Prostate gland (tissue), 2 donors: Measurements from ENCODE around the gene SFSWAP. TPM values are rescaled to one million over a fixed set of nuclear protein-coding genes. Genes with fewer than 3 reads are reported as not detected.
A peak's percentile ranks its signal among the peaks of the same experiment; 100 is the strongest.

ENCODE experiments used
- DNase-seq: peaks from one replicate; pipeline ENCODE4 v3.0.0-alpha.2; 2019; ENCODE audit warnings: low spot score
- H3K27ac ChIP-seq, 2 donors: fragments of 200-600 bp; sonication (generic); 2 replicates each; pipeline ENCODE4 v1.5.1; 2017 to 2019
- H3K27me3 ChIP-seq: fragments of 200-600 bp; sonication (generic); replicated peaks from 2 replicates; pipeline ENCODE4 v1.5.1; 2019; ENCODE audit not compliant: insufficient read depth
- H3K36me3 ChIP-seq, 2 donors: fragments of 200-600 bp; sonication (generic); 1 replicate in 1 of 2; 2 replicates in 1 of 2; pipeline versions ENCODE4 v1.5.1 to v1.8.1; 2017 to 2019
- H3K4me1 ChIP-seq: fragments of 200-600 bp; sonication (generic); replicated peaks from 2 replicates; pipeline ENCODE4 v1.5.1; 2019
- H3K4me3 ChIP-seq, 2 donors: fragments of 200-600 bp; sonication (generic); 2 replicates each; pipeline ENCODE4 v1.5.1; 2017 to 2019
- H3K9me3 ChIP-seq: fragments of 200-600 bp; sonication (generic); 2 replicates; pipeline ENCODE4 v1.5.1; 2017
- POLR2A ChIP-seq: fragments of 450-650 bp; IDR thresholded peaks from one replicate; pipeline ENCODE4 v1.6.1; 2016; ENCODE audit warnings: antibody characterized with exemption, mild to moderate bottlenecking
- POLR2AphosphoS5 ChIP-seq: sonication (generic); formaldehyde crosslinking; IDR thresholded peaks from one replicate; pipeline ENCODE4 v1.6.1; 2017; ENCODE audit warnings: antibody characterized with exemption
- WGBS: methylation state at CpG from one replicate; pipeline ENCODE4 v1.1.5; 2018; 5-methylcytosine and 5-hydroxymethylcytosine counted together
- intact Hi-C: fragments of 100-400 bp; cut with DNase I; formaldehyde crosslinking; loops from one replicate; pipeline ENCODE4 v1.14.2; 2022
- total RNA-seq, 2 donors: library from RNA; depleted of rRNA; stranded (reverse); fragments of >200 nt; gene quantifications; one replicate each; pipeline ENCODE4 v1.1.0, GENCODE V29; 2016
- TF ChIP-seq, protein P1 (sequence below), 4 experiments: fragments of 200-600 bp in 2 of 4; fragments of 450-650 bp in 2 of 4; sonication (generic) in 2 of 4; IDR thresholded peaks; 1 replicate in 3 of 4; 2 replicates in 1 of 4; pipeline ENCODE4 v1.5.1; 2016 to 2019; ENCODE audit warnings: antibody characterized with exemption in 4 of 4, mild to moderate bottlenecking in 2 of 4, moderate library complexity in 2 of 4

Gene SFSWAP
- total RNA-seq, 2 donors from 2014 or later = 24.5 to 53.9 TPM

DNA sequence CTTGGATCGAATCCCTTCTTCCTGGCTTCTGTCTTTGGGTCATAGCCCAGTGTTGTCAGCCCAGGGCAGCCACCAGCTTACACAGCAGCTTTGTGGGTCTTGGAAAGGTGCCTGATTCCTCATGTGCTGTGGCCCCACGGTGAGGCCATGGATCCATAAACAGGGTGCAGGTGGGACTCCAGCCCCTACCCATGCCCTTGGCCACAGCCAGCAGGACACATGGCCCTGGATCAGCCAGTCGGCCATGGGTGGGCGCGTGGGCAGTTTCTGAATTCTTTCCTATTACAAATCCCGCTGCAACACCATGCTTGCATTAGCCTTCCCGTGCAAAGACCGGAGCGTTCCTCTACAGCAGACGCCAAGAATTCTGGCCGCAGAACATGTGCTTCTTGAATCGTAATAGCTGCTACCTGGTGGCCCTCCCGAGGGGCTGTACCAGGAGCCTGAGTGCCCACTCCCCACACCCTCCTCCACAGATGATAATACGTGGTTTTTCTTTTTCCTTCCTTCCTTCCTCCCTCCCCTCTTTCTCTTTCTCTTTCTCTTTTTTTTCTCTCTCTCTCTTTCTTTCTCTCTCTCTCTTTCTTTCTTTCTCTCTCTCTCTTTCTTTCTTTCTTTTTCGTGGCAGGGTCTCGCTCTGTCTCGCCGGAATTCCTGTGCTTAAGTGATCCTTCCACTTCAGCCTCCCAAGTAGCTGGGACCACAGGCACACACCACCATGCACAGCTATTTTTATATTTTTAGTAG lies 114.4 kb downstream of the SFSWAP start:
- H3K27me3 ChIP-seq = no peaks in the 10 kb centered on the region
- intact Hi-C loops = no loop called here
- no peaks in the 10 kb centered on the region for H3K9me3 ChIP-seq
- no peaks in the 10 kb centered on the region for H3K36me3 ChIP-seq
- 52% methylated on average over 17 of the region's 18 CpGs for WGBS
- peaks cover 4% of the 10 kb centered on the region for H3K4me1 ChIP-seq
- DNase-seq = no peak
- no peak overlapping the region for H3K4me3 ChIP-seq
- no peak overlapping the region for H3K27ac ChIP-seq
- TF ChIP-seq, protein P1, sequence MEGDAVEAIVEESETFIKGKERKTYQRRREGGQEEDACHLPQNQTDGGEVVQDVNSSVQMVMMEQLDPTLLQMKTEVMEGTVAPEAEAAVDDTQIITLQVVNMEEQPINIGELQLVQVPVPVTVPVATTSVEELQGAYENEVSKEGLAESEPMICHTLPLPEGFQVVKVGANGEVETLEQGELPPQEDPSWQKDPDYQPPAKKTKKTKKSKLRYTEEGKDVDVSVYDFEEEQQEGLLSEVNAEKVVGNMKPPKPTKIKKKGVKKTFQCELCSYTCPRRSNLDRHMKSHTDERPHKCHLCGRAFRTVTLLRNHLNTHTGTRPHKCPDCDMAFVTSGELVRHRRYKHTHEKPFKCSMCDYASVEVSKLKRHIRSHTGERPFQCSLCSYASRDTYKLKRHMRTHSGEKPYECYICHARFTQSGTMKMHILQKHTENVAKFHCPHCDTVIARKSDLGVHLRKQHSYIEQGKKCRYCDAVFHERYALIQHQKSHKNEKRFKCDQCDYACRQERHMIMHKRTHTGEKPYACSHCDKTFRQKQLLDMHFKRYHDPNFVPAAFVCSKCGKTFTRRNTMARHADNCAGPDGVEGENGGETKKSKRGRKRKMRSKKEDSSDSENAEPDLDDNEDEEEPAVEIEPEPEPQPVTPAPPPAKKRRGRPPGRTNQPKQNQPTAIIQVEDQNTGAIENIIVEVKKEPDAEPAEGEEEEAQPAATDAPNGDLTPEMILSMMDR (IDR thresholded peaks at IDR 0.05) = no peak
- TF ChIP-seq POLR2AphosphoS5 = no peak

DNA sequence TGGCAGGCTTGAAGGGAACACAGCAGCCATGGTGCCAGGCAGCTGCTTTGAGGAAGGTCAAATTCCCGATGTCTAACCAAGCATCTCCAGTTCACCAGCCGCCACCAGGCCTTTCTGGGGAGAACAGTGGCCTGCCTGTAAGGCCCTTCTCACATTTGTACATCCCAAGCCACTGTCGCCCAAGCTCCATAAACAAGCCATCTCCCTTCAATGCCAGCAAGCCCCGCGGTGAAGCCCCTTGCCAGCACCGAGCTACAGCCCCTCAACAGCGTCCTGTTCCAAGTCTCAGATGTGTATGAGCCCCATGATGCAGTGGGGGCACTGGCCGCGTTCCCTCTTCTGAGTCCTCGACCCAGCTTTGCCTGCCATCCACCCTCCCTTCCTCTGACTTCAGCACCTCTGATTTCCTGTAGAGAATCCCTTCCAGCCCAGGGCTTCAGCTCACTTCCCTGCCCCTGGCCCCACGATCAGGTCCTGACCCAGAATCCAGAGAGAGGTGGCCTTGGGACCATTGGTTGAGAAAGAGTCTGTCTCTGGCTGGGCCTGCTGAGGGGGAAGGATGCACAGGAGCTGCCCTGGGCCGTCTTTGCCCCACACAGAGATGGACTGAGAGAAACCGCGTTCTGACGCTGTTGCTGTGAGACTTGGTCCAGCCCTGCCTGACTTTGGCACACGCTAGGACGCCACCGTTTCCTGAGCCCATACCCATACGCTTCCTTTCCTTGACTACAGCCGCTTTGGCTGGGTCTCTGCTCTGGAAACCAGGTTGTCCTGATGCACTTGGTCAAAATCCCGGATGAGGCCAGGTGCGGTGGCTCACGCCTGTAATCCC lies 115.4 kb downstream of the SFSWAP start:
- no peaks in the 10 kb centered on the region for H3K9me3 ChIP-seq
- H3K27me3 ChIP-seq = no peaks in the 10 kb centered on the region
- H3K4me1 ChIP-seq = peaks cover 14% of the 10 kb centered on the region
- no peak for TF ChIP-seq POLR2AphosphoS5
- TF ChIP-seq, protein P1 (IDR thresholded peaks at IDR 0.05) = no peak
- TF ChIP-seq POLR2A = no peak
- no peak overlapping the region for H3K4me3 ChIP-seq
- 74% methylated on average over 23 of the region's 23 CpGs for WGBS
- H3K27ac ChIP-seq = no peak overlapping the region
- DNase-seq = no peak
- no peaks in the 10 kb centered on the region for H3K36me3 ChIP-seq
- intact Hi-C loops = no loop called here

DNA sequence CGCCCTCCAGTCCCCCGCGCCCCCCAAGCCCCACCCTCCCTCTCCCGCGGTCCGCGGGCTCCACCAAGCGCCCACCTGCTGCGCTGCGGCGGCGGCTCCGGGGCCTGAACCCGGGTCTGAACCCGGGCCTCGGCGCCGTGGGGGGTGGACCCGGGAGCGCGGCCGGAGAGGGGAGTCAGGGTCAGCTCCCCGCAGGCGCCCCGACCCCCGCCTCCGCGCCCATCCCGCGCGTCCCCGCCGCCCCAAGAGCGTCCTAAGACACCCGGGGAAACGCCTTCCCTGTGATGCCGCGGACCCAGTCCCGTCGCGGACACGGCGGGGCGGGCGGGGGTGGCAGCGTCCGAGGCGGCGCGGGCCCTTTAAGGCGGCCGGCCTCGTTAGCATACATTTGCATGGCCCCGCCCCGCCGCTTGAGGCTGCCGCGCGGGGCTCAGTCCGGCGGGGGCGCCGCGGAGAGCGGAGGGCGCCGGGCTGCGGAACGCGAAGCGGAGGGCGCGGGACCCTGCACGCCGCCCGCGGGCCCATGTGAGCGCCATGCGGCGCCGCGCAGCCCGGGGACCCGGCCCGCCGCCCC lies 117.2 kb downstream of the SFSWAP start, which contains the start of gene MMP17:
MMP17 (plus strand) TSS at position 433 of the 574 bp plus-strand sequence; CDS start at position 535, 102 bp downstream.
- intact Hi-C loops = no loop called here
- Histone ChIP-seq H3K4me1 (peaks cover 14% of the 10 kb centered on the region), H3K27me3 (peaks cover 3% of the 10 kb centered on the region), H3K36me3 (no peaks in the 10 kb centered on the region), H3K4me3 (peak within 1 kb of the TSS; percentile 22 to 34), H3K9me3 (no peaks in the 10 kb centered on the region), H3K27ac (no peak within 1 kb of the TSS)
- TF ChIP-seq POLR2AphosphoS5 (no peak), POLR2A (no peak)
- TF ChIP-seq, protein P1 (IDR thresholded peaks at IDR 0.05) = no peak
- WGBS = 1% methylated on average over 35 of the region's 86 CpGs
- DNase-seq = no peak

DNA sequence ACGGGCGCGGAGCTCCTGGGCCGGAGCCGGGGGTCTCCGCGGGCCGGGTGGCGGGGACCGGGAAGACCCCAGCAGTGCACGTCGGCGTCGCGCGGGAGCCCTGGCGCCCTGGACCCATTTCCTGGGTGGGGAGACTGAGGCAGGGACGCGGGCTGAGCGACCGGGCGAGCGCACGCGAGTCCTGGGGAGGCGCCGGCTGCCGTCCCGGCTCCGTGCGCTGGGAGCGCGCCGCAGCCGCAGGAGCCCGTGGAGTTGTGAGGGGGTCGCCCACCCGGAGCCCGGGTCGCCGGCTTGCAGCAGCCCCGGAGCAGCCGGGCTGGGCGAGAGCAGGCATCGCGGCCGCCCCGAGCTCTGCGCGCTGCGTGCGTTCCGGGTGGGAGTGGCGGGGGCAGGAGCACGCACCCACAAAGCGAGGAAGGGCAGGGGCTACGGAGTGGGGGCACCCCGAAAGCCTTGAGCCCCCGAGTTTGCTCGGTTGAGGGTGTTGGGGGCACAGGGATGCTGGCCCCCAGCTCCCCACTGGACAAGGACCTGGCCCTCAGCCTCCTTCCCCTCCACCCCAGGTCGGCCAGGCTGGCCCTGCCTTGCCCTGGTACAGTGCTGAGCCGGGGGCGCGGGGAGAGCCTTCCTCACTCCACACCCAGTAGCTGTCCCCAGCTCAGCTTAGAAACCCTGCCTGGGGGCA lies 117.9 kb downstream of the SFSWAP start:
- intact Hi-C loops = no loop called here
- no peaks in the 10 kb centered on the region for H3K9me3 ChIP-seq
- WGBS = 1% methylated on average over 34 of the region's 64 CpGs
- H3K36me3 ChIP-seq = no peaks in the 10 kb centered on the region
- H3K4me3 ChIP-seq = peak overlapping the region; percentile 22 to 34
- peaks cover 14% of the 10 kb centered on the region for H3K4me1 ChIP-seq
- TF ChIP-seq POLR2A (no peak), POLR2AphosphoS5 (no peak)
- TF ChIP-seq, protein P1 (IDR thresholded peaks at IDR 0.05) = no peak
- H3K27me3 ChIP-seq = peaks cover 9% of the 10 kb centered on the region
- no peak for DNase-seq
- H3K27ac ChIP-seq = no peak overlapping the region
